Ovary (tissue), 9 donors: ENCODE data around the gene MORN5. TPM values are rescaled to one million over a fixed set of nuclear protein-coding genes. Genes with fewer than 3 reads are reported as not detected.

Experiments used
- DNase-seq, 5 donors: peaks; one replicate each; pipeline ENCODE4 v3.0.0-alpha.2; 2019 to 2020
- H3K27ac ChIP-seq, 2 donors: fragments of 200-600 bp; one replicate each; pipeline versions ENCODE4 v1.5.1 to v1.8.0; 2019 to 2022
- H3K27me3 ChIP-seq: fragments of 200-600 bp; one replicate; pipeline ENCODE4 v1.8.0; 2022
- H3K36me3 ChIP-seq: fragments of 200-600 bp; sonication (generic); one replicate; pipeline ENCODE4 v1.5.1; 2019
- H3K4me1 ChIP-seq: one replicate; pipeline ENCODE4 v1.8.1; 2013; ENCODE audit warnings: mild to moderate bottlenecking, moderate library complexity; ENCODE audit not compliant: insufficient read depth
- H3K4me3 ChIP-seq: fragments of 200-600 bp; sonication (generic); one replicate; pipeline ENCODE4 v1.5.1; 2017
- H3K9me3 ChIP-seq, 2 donors: fragments of 200-600 bp in 1 of 2; sonication (generic) in 1 of 2; one replicate each; pipeline versions ENCODE4 v1.5.1 to v1.8.1; 2013 to 2019; ENCODE audit warnings: mild to moderate bottlenecking in 1 of 2, moderate library complexity in 1 of 2
- CTCF ChIP-seq, 3 donors: fragments of 450-650 bp in 2 of 3; fragments of 200-600 bp in 1 of 3; IDR thresholded peaks; one replicate each; pipeline versions ENCODE4 v1.5.1 to v1.8.0; 2016 to 2022; ENCODE audit warnings: antibody characterized with exemption in 3 of 3, mild to moderate bottlenecking in 1 of 3
- EP300 ChIP-seq: sonication (generic); formaldehyde crosslinking; IDR thresholded peaks from one replicate; pipeline ENCODE4 v1.6.1; 2017; ENCODE audit warnings: antibody characterized with exemption
- POLR2A ChIP-seq: fragments of 450-650 bp; IDR thresholded peaks from one replicate; pipeline ENCODE4 v1.6.1; 2017; ENCODE audit warnings: antibody characterized with exemption, mild to moderate bottlenecking, moderate library complexity
- WGBS, 3 donors: extraction: QIAGEN DNeasy Blood & Tissue Kit in 1 of 3; methylation state at CpG; one replicate each; pipeline versions ENCODE4 v1.1.5 to v1.1.7; 2013 to 2017; 5-methylcytosine and 5-hydroxymethylcytosine counted together
- intact Hi-C, 4 donors: fragments of 100-400 bp; cut with DNase I; formaldehyde crosslinking; loops; one replicate each; pipeline versions ENCODE4 v1.11.0 to v1.15.1; 2022 to 2023
- polyA plus RNA-seq, 2 donors: library from polyadenylated mRNA; stranded (reverse); fragments of 200-250 nt in 1 of 2; fragments of 350-450 nt in 1 of 2; fragmentation: Illumina TruSeq in 1 of 2; extraction: RNeasy Lipid Tissue Mini Kit (QIAGEN cat#74804) in 1 of 2; gene quantifications; one replicate each; pipeline ENCODE4 v1.2.3, GENCODE V29; 2013 to 2014
- total RNA-seq, 7 donors: library from RNA; depleted of rRNA in 2 of 7; stranded (reverse); fragments of >200 nt in 2 of 7; fragmentation: NEBNext Ultra II Directional in 3 of 7; extraction: Animal tissue kit (Norgen Biotek cat#: 25700) in 3 of 7; gene quantifications; one replicate each; pipeline versions ENCODE4 v1.1.0 to v1.2.4, GENCODE V29; 2016 to 2023
- donor health status: DM: no; HTN: no; CAD: no; lungs with moderate emphysema.
- donor health status: DM: no; HTN: no; CAD: no.
- donor health status: Bipolar disorder and iron deficiency.
- donor health status: DM: yes; HTN: yes; CAD: no.
- donor health status: DM: no; HTN: no; CAD: no.
- donor health status: DM: yes; HTN: yes; CAD: no.

MORN5 gene
- total and polyA plus RNA-seq, 9 donors = 0.63 to 25.4 (median 1.6) TPM; not detected in 2

DNA sequence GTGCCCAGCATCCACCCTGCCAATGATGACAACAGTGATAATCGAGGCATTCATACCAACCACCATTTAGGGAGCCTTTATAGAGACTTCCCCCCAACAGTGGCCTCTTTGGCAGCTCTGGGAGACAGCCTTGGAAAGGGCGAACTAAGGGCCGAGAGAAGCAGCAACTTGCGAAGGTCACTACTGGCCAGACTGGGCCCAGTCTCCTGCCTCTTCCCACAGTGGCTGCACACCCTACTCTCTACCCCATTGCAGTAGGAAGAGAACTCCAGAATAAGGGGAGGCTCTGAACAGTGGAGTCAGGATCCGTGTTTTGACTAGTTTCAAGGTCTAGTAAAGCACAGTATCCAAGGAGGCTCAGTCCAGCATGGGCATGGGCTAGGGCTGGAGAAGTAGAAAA is 63.7 kb downstream of the MORN5 start:
- 70 to 79% (median 72%) methylated on average over 5 of the region's 5 CpGs for WGBS, 3 donors
- H3K27me3 ChIP-seq = no peaks in the 10 kb centered on the region
- H3K27ac ChIP-seq = no peak overlapping the region
- peaks cover 6% of the 10 kb centered on the region for H3K4me1 ChIP-seq
- no peak overlapping the region for H3K4me3 ChIP-seq
- intact Hi-C loops = no loop called here
- no peak for DNase-seq
- no peak for TF ChIP-seq POLR2A
- no peak for TF ChIP-seq CTCF (IDR thresholded peaks at IDR 0.05)
- TF ChIP-seq EP300 = no peak
- no peaks in the 10 kb centered on the region for H3K9me3 ChIP-seq
- no peaks in the 10 kb centered on the region for H3K36me3 ChIP-seq

GRCh38 chr9:122225312-122226141 is 65.8 kb downstream of the MORN5 start:
- Histone ChIP-seq H3K9me3 (no peaks in the 10 kb centered on the region), H3K36me3 (no peaks in the 10 kb centered on the region), H3K4me1 (no peaks in the 10 kb centered on the region), H3K4me3 (no peak overlapping the region), H3K27ac (no peak overlapping the region), H3K27me3 (no peaks in the 10 kb centered on the region)
- TF ChIP-seq EP300 (no peak), CTCF (IDR thresholded peaks at IDR 0.05) (no peak), POLR2A (no peak)
- no peak for DNase-seq
- WGBS, 3 donors = 17 to 23% (median 22%) methylated on average over 37 to 51 of the region's 51 CpGs
- intact Hi-C loops = no loop called here

- Histone ChIP-seq H3K36me3 (no peaks in the 10 kb centered on the region), H3K27ac (no peak overlapping the region), H3K27me3 (no peaks in the 10 kb centered on the region), H3K4me3 (no peak overlapping the region), H3K4me1 (no peaks in the 10 kb centered on the region), H3K9me3 (no peaks in the 10 kb centered on the region)
- intact Hi-C loops = no loop called here
- no peak for DNase-seq
- WGBS, 3 donors = 2 to 12% (median 3%) methylated on average over 50 to 51 of the region's 51 CpGs
- TF ChIP-seq POLR2A = no peak
- TF ChIP-seq EP300 = no peak
- TF ChIP-seq CTCF (IDR thresholded peaks at IDR 0.05) = no peak
Observed at GRCh38 chr9:122226142-122226757, 66.5 kb downstream of the MORN5 start.

- Histone ChIP-seq H3K27ac (no peak overlapping the region), H3K36me3 (no peaks in the 10 kb centered on the region), H3K4me3 (no peak overlapping the region), H3K9me3 (no peaks in the 10 kb centered on the region), H3K27me3 (no peaks in the 10 kb centered on the region), H3K4me1 (no peaks in the 10 kb centered on the region)
- no peak for TF ChIP-seq POLR2A
- TF ChIP-seq EP300 = no peak
- TF ChIP-seq CTCF (IDR thresholded peaks at IDR 0.05) = no peak
- WGBS, 3 donors = 5 to 11% (median 6%) methylated on average over 57 to 59 of the region's 59 CpGs
- intact Hi-C loops = no loop called here
- DNase-seq = no peak
Observed at GRCh38 chr9:122226758-122227574, 67.3 kb downstream of the MORN5 start.
